PC-9 (cell line): Measurements from ENCODE around the gene LRIG2. TPM values are rescaled to one million over a fixed set of nuclear protein-coding genes. Genes with fewer than 3 reads are reported as not detected.

Experiments
- BruUV-seq: library from RNA; stranded (reverse); fragments of 400-500 nt; replicated peaks from 2 replicates; lab custom pipeline; 2021; lab: Mats Ljungman, UMichigan
- CTCF ChIA-PET: fragments of 300-600 bp; sonication (Branson Sonifier 250); formaldehyde crosslinking; loops from one replicate; lab custom pipeline; 2022; ENCODE audit warnings: antibody characterized with exemption; lab: Charles Lee
- POLR2A ChIA-PET: fragments of 300-600 bp; sonication (Branson Sonifier 250); formaldehyde crosslinking; loops from one replicate; lab custom pipeline; 2022; ENCODE audit warnings: antibody characterized with exemption; ENCODE audit not compliant: unreplicated experiment; lab: Charles Lee
- DNase-seq, 2 experiments: peaks; one replicate each; pipeline versions ENCODE4 v3.0.0 to v3.0.0-alpha.2; 2015 to 2022; ENCODE audit warnings: mixed read lengths in 1 of 2
- H2AFZ ChIP-seq: fragments of 200-600 bp; sonication (generic); 2 replicates; pipeline ENCODE4 v1.8.1; 2017; ENCODE audit warnings: antibody characterized with exemption
- H3F3A ChIP-seq: fragments of 200-600 bp; sonication (generic); 2 replicates; pipeline ENCODE4 v1.8.1; 2017; ENCODE audit warnings: antibody characterized with exemption, mild to moderate bottlenecking, low read depth; ENCODE audit not compliant: insufficient read depth
- H3K27ac ChIP-seq: fragments of 200-600 bp; sonication (generic); 2 replicates; pipeline ENCODE4 v1.6.1; 2016; ENCODE audit warnings: mixed run types
- H3K27me3 ChIP-seq: fragments of 200-600 bp; sonication (generic); 2 replicates; pipeline ENCODE4 v1.6.1; 2016; ENCODE audit warnings: low read depth, mixed run types; ENCODE audit not compliant: insufficient read depth
- H3K36me3 ChIP-seq: fragments of 200-600 bp; sonication (generic); 2 replicates; pipeline ENCODE4 v1.6.1; 2016; ENCODE audit warnings: low read depth, mixed run types
- H3K4me1 ChIP-seq: fragments of 200-600 bp; sonication (generic); replicated peaks from 2 replicates; pipeline ENCODE4 v1.6.1; 2016; ENCODE audit warnings: mixed run types; ENCODE audit not compliant: insufficient read depth
- H3K4me2 ChIP-seq: fragments of 200-600 bp; sonication (generic); 2 replicates; pipeline ENCODE4 v1.6.1; 2017; ENCODE audit warnings: mixed run types
- H3K4me3 ChIP-seq: fragments of 200-600 bp; sonication (generic); 2 replicates; pipeline ENCODE4 v1.6.1; 2016; ENCODE audit warnings: mixed run types
- H3K79me2 ChIP-seq: fragments of 200-600 bp; sonication (generic); 2 replicates; pipeline ENCODE4 v1.6.1; 2017; ENCODE audit warnings: low read depth, mixed run types
- H3K9me2 ChIP-seq: fragments of 200-600 bp; sonication (generic); 2 replicates; pipeline ENCODE4 v1.8.1; 2017; ENCODE audit warnings: mild to moderate bottlenecking; ENCODE audit not compliant: insufficient read depth
- H3K9me3 ChIP-seq: fragments of 200-600 bp; sonication (generic); 2 replicates; pipeline ENCODE4 v1.8.1; 2016; ENCODE audit warnings: low read depth; ENCODE audit not compliant: insufficient read depth
- H4K20me1 ChIP-seq: fragments of 200-600 bp; sonication (generic); 2 replicates; pipeline ENCODE4 v1.8.1; 2017; ENCODE audit not compliant: insufficient read depth
- EZH2 ChIP-seq: fragments of 200-600 bp; sonication (generic); IDR thresholded peaks from 2 replicates; pipeline ENCODE4 v1.8.0; 2017; ENCODE audit warnings: antibody characterized with exemption, low read depth
- intact Hi-C: fragments of 100-400 bp; cut with micrococcal nuclease; formaldehyde crosslinking; loops from one replicate; pipeline ENCODE4 v1.10.0; 2022; ENCODE audit not compliant: unreplicated experiment
- total RNA-seq: library from RNA; stranded (reverse); gene quantifications from 2 replicates; pipeline ENCODE4 v1.2.3, GENCODE V29; 2021
- TF ChIP-seq, protein P1 (sequence below): fragments of 200-600 bp; sonication (generic); conservative IDR thresholded peaks from 2 replicates; pipeline ENCODE4 v1.6.1; 2017; ENCODE audit warnings: mixed run types, antibody characterized with exemption, mild to moderate bottlenecking, moderate library complexity

The LRIG2 gene
- total RNA-seq, 1 experiment from 2014 or later = 10.6 TPM

DNA sequence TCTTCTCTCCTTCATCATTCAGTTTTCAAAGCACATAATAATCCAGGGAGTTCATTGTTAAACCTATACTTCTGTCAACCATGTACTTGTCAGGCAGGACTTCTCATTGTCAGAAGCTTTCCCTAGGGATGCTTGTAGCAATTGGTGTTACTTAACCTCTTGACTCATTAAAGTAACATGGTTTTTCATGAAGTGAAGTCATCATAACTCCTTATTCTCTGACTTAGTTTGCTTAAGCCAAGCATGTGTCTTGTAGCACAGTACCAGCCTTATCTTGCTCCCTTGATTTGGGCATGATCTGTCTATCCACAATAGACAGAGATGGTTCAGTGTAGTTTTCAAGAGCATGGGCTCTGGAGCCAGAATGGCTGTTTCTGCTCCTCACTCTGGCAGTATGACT lies 45.3 kb downstream of the LRIG2 start:
- Histone ChIP-seq H3K4me2 (no peak overlapping the region), H2AFZ (no peak overlapping the region), H3F3A (0 out of 2 replicates have a peak, but pooled peaks cover 7% of the 10 kb centered on the region), H3K79me2 (no peaks in the 10 kb centered on the region), H3K27me3 (no peaks in the 10 kb centered on the region), H4K20me1 (no peaks in the 10 kb centered on the region), H3K9me3 (no peaks in the 10 kb centered on the region), H3K36me3 (peaks cover 75% of the 10 kb centered on the region), H3K4me1 (no peaks in the 10 kb centered on the region), H3K4me3 (no peak overlapping the region), H3K9me2 (no peaks in the 10 kb centered on the region), H3K27ac (no peak overlapping the region)
- ChIA-PET CTCF (no interaction called here), POLR2A (no interaction called here)
- intact Hi-C loops = no loop called here
- DNase-seq = no peak
- BruUV-seq = no TSS peak
- TF ChIP-seq EZH2 = no peak
- TF ChIP-seq, protein P1, sequence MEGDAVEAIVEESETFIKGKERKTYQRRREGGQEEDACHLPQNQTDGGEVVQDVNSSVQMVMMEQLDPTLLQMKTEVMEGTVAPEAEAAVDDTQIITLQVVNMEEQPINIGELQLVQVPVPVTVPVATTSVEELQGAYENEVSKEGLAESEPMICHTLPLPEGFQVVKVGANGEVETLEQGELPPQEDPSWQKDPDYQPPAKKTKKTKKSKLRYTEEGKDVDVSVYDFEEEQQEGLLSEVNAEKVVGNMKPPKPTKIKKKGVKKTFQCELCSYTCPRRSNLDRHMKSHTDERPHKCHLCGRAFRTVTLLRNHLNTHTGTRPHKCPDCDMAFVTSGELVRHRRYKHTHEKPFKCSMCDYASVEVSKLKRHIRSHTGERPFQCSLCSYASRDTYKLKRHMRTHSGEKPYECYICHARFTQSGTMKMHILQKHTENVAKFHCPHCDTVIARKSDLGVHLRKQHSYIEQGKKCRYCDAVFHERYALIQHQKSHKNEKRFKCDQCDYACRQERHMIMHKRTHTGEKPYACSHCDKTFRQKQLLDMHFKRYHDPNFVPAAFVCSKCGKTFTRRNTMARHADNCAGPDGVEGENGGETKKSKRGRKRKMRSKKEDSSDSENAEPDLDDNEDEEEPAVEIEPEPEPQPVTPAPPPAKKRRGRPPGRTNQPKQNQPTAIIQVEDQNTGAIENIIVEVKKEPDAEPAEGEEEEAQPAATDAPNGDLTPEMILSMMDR = no peak

DNA sequence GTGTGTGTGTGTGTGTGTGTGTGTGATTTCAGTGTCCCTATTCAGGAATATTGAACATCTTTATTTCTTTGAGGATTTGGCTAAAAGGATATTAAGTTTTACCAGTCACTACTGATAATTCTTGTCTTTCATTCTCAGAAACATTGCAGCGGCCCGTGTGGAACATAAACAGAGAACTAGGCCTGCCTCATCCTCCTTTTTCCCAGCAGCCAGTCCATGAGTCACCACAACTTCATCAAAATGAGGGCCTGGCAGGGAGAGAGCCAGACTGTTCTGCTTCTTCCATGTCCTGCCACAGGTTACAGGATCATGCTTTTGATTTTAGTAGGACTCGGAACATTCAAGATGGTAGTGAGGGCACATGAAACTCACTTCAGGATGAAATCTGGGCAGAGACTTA lies 50.7 kb downstream of the LRIG2 start:
- no peaks in the 10 kb centered on the region; the same call in 1 of the 2 replicates for H4K20me1 ChIP-seq
- H3K9me2 ChIP-seq = no peaks in the 10 kb centered on the region
- BruUV-seq = no TSS peak
- TF ChIP-seq, protein P1 = no peak
- TF ChIP-seq EZH2 = no peak
- no peaks in the 10 kb centered on the region for H3K27me3 ChIP-seq
- no peak for DNase-seq
- H3K4me2 ChIP-seq = no peak overlapping the region
- H2AFZ ChIP-seq = no peak overlapping the region
- H3K4me1 ChIP-seq = no peaks in the 10 kb centered on the region
- H3K9me3 ChIP-seq = no peaks in the 10 kb centered on the region
- no peak overlapping the region for H3K27ac ChIP-seq
- no peaks in the 10 kb centered on the region for H3K79me2 ChIP-seq
- ChIA-PET CTCF (no interaction called here), POLR2A (no interaction called here)
- peaks cover 63% of the 10 kb centered on the region for H3K36me3 ChIP-seq
- H3F3A ChIP-seq = peaks cover 6% of the 10 kb centered on the region; the same call in 1 of the 2 replicates
- H3K4me3 ChIP-seq = no peak overlapping the region
- intact Hi-C loops = no loop called here

DNA sequence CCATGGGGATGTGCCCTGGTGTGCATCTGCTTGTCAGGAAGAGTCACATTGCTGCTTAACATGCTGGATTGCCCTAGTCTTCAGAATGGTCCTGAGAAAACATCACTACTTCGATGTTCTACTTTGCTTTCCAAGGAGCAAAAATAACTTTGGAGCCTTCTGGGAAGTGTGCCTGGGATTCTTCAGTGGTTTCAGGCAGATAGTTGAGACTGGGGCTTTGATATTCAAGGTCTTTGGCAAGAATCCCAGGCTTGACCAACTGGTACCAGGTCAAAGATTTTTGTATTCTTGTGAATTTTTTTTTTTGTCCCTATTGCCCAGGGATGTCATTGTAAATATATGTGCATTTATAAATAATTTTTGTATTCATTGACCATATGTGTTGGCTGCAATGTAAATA lies 51.4 kb downstream of the LRIG2 start:
- BruUV-seq = no TSS peak
- POLR2A ChIA-PET = no interaction called here

More for the DNA sequence above, 51.4 kb downstream of the LRIG2 start:
- Histone ChIP-seq H3K27me3 (no peaks in the 10 kb centered on the region), H2AFZ (no peak overlapping the region), H3K36me3 (peaks cover 56% of the 10 kb centered on the region), H3K9me3 (no peaks in the 10 kb centered on the region), H3K79me2 (no peaks in the 10 kb centered on the region), H3K27ac (no peak overlapping the region), H3K9me2 (no peaks in the 10 kb centered on the region), H4K20me1 (no peaks in the 10 kb centered on the region; the same call in 1 of the 2 replicates), H3F3A (peaks cover 6% of the 10 kb centered on the region; the same call in 1 of the 2 replicates), H3K4me2 (no peak overlapping the region), H3K4me1 (no peaks in the 10 kb centered on the region), H3K4me3 (no peak overlapping the region)
- intact Hi-C loops = no loop called here
- no peak for DNase-seq
- no peak for TF ChIP-seq EZH2
- TF ChIP-seq, protein P1 = no peak
- CTCF ChIA-PET = no interaction called here
